GM13976 (cell line): ENCODE results near the gene HECTD4.

Experiments
- DNase-seq: peaks from one replicate; pipeline ENCODE4 v3.0.0; 2012; ENCODE audit warnings: low spot score
- CTCF ChIP-seq: IDR thresholded peaks from 2 replicates; pipeline ENCODE4 v1.5.1; 2012; ENCODE audit warnings: borderline replicate concordance, mild to moderate bottlenecking; ENCODE audit not compliant: insufficient read depth; ENCODE audit errors: extremely low read depth, missing control alignments, control extremely low read depth
- in situ Hi-C: fragments of 300-500 bp; cut with MboI; formaldehyde crosslinking; loops from one replicate; pipeline ENCODE4 v1.12.0; 2022; ENCODE audit warnings: low sequenced_read_pairs, mixed read lengths, inconsistent platforms; ENCODE audit not compliant: unreplicated experiment

The HECTD4 gene

GRCh38 chr12:112190231-112191025 lies 191.8 kb downstream of the HECTD4 start:
- TF ChIP-seq CTCF, result no peak
- in situ Hi-C loops, result loop anchor here (10.0 kb wide), 1 partner anchor 194 kb away; the partner anchor contains the start of gene HECTD4
- DNase-seq, result no peak

DNA sequence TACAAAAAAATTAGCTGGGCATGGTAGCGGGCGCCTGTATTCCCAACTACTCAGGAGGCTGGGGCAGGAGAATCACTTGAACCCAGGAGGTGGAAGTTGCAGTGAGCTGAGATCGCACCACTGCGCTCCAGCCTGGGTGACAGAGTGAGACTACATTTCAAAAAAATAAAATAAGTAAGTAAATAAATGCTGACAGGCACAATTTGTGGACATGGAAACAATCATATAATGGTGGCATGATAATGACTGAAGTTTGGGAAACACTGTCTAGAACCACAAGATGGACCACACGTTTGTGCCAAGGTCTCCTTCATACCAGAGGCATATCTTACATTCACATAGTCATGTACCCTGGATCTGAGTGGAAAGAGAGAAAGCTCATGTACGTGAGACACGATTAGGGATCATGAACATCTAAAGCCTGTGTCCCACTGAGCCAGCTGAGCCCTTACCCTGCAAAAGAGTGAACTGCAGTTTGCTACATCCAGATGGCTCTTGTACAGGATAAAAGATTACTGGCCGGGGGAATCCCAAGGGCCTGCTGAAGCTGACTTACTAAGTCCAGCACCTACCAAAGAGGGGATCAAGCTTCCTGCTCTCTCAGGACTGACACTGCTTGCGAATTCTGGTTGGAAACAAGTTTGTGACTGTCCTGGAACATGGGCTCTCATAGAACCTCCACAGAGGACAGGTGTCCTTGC lies 194.0 kb downstream of the HECTD4 start:
- TF ChIP-seq CTCF, result no peak
- no peak for DNase-seq
- in situ Hi-C loops, result no loop called here

DNA sequence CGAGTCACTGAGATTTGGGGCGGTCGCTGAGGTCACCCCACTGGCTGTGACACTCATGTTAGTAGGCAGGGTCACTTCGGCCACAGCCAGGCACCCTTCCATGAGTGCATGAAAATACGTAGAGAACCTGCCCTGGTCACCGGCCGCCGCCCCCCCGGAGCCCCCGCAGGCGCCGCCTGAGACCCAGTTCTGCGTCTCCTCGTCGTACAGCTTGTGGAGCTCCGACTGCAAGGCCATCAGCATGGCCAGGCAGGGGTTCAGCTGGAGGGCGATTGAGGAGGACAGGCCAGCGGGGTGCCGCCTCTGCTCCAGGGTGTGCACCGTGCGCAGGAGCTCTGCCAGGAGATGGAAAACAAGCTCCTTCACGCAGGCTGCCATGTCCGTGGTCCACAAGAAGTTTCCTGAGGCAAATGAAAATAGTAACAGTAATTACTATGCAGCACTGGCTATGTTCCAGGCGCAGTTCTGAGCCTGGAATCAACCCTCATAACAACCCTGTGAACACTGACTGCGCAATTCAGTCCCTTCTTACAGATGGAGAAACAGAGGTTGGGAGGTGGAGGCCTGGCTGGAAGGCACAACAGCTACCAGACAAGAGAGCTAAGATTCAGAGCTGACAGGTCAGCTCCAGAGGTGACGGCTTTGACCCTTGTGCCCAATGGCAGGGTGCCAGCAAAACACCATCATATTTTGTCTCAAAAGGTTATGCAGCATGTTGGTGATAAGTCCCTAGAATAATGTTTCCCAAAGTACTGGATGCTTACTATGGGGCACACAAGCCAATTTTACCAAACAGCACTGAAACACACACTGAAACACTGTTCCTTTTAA lies 196.9 kb downstream of the HECTD4 start:
- no peak for DNase-seq
- no peak for TF ChIP-seq CTCF
- in situ Hi-C loops, result no loop called here

GRCh38 chr12:112184056-112184887 lies 198.0 kb downstream of the HECTD4 start:
- in situ Hi-C loops, result no loop called here
- no peak for TF ChIP-seq CTCF
- no peak for DNase-seq

DNA sequence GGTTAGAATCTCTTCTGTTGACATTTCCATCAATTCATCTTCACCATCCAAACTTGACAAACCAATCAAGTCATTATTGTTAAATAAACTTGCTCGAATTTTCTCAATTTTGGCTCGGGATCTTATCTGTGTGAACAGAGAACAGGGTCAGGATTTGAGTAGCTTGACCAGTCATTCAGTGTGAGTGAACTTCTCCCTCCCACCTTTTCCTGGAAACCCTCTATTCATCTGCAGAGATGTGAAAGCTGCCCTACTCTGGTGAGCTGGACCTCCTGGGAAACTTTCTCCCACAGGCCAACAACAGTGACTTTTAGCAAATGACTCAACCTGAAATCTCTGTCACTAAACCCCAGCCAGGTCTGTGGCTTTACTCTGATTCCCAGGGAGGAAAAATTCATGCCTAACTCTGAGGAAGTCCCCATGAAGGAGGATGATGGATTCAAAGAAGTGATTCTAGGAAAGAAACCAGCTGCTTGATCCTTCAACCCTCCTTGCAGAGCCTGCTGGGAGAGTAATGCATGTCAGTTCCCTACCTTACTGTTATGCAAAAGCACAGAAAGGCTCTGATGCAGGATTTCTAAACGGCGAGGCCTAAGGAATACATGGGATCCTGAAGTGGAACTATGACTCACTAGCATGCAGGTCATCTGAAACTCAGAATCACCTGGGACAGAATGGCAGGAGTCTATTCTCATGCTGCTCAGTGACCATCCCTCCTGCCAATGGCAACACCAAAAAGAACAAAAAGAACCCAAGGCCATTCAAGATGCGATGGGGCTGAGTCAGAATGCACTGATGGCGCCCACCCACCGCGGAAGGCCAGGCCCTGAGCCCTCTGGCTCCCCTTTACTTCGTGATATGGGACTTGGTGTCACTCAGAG lies 198.8 kb downstream of the HECTD4 start:
- DNase-seq, result peak; percentile 79
- no peak for TF ChIP-seq CTCF
- in situ Hi-C loops, result no loop called here
